Bronchial epithelial cell (primary cell): ENCODE measurements around the gene SYTL5. TPM values are rescaled to one million over a fixed set of nuclear protein-coding genes. Genes with fewer than 3 reads are reported as not detected.

Experiments used
- DNase-seq: peaks from one replicate; pipeline ENCODE4 v3.0.0-alpha.2; 2010; ENCODE audit warnings: low read depth
- FAIRE-seq: peaks from 2 replicates; lab custom pipeline; 2011; peaks lifted over from hg19 to GRCh38; lab: Jason Lieb, UNC
- H3K27me3 ChIP-seq: 2 replicates; pipeline ENCODE4 v1.5.1; 2011; ENCODE audit warnings: low read length; ENCODE audit not compliant: control insufficient read depth, insufficient read depth
- H3K36me3 ChIP-seq: 2 replicates; pipeline ENCODE4 v1.5.1; 2011; ENCODE audit warnings: low read length; ENCODE audit not compliant: control insufficient read depth, insufficient read depth
- H3K4me3 ChIP-seq: 2 replicates; pipeline ENCODE4 v1.5.1; 2011; ENCODE audit warnings: mild to moderate bottlenecking, low read depth, low read length, control low read depth
- total RNA-seq: library from RNA; depleted of rRNA; stranded (reverse); fragments of >200 nt; gene quantifications from 2 replicates; pipeline ENCODE4 v1.2.1, GENCODE V29; 2014
- TF ChIP-seq, protein P1 (sequence below): IDR thresholded peaks from 2 replicates; pipeline ENCODE4 v1.5.1; 2011; ENCODE audit warnings: mild to moderate bottlenecking, moderate library complexity, low read length, control low read depth, inconsistent platforms; ENCODE audit not compliant: insufficient read depth, severe bottlenecking

SYTL5 gene
- total RNA-seq, 1 donor from 2014 or later, result 1.3 TPM

DNA sequence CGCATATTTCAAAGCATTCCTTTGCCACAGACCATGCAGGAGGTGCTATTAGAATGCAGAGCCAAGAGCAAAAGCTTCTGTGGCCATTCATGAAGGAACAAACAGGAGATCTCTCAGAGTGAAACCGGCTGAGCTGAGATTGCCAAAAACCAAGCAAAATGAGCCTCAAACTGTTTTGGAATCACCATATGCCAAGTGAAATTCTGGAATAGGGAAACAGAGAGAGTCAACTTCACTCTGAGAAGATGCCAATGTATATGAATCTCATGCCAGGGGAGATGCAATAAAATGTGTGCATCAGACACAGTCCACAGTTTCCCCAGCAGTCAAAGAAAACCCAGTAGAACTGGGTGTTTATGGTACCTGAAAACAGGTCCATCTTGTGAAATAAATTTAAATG lies 172.0 kb downstream of the SYTL5 start:
- Histone ChIP-seq H3K4me3 (no peak overlapping the region), H3K36me3 (no peaks in the 10 kb centered on the region), H3K27me3 (no peaks in the 10 kb centered on the region)
- no peak for FAIRE-seq
- no peak for DNase-seq
- TF ChIP-seq, protein P1, sequence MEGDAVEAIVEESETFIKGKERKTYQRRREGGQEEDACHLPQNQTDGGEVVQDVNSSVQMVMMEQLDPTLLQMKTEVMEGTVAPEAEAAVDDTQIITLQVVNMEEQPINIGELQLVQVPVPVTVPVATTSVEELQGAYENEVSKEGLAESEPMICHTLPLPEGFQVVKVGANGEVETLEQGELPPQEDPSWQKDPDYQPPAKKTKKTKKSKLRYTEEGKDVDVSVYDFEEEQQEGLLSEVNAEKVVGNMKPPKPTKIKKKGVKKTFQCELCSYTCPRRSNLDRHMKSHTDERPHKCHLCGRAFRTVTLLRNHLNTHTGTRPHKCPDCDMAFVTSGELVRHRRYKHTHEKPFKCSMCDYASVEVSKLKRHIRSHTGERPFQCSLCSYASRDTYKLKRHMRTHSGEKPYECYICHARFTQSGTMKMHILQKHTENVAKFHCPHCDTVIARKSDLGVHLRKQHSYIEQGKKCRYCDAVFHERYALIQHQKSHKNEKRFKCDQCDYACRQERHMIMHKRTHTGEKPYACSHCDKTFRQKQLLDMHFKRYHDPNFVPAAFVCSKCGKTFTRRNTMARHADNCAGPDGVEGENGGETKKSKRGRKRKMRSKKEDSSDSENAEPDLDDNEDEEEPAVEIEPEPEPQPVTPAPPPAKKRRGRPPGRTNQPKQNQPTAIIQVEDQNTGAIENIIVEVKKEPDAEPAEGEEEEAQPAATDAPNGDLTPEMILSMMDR, result no peak

Other genes starting within 250 kb of the SYTL5 start
- gene CYBB, start 226.5 kb upstream of the SYTL5 start, total RNA-seq, result not detected in 2 replicates
- 38.7 and 93.2 TPM in 2 replicates for gene DYNLT3, start 159.0 kb upstream of the SYTL5 start, total RNA-seq
- gene SRPX, start 214.3 kb downstream of the SYTL5 start, total RNA-seq, result 2.4 and 3.7 TPM in 2 replicates